ENCODE results near the gene RNFT2. TPM values are rescaled to one million over a fixed set of nuclear protein-coding genes. Genes with fewer than 3 reads are reported as not detected.

Gene RNFT2
- total RNA-seq, 1 donor from 2014 or later: 1.0 TPM

DNA sequence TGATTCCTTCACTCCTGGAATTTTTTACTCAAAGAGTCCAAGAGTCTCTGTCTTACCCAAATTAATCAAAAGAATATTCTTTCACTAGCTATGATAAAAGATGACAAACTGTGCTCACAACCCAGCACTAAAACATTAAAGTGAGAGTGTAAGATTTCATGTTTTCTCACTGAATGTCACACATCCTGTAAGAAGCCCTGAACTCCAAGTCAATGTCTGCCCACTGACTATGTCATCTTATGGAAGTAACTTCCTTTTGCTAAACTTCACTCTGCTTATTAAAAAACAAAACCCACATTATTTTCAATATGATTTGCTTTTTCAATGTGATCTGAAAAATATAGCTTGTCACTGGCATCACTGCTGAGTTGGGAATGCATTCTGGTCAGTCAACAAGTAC lies 15.9 kb upstream of the RNFT2 start:
- no peaks in the 10 kb centered on the region for H3K9me3 ChIP-seq (ENCODE audit: control insufficient read depth in 3 of 3, low read length in 3 of 3)
- no peaks in the 10 kb centered on the region for H3K27me3 ChIP-seq (ENCODE audit: control insufficient read depth in 3 of 3, insufficient read depth in 3 of 3, low read length in 3 of 3)
- H3K4me1 ChIP-seq (ENCODE audit: control insufficient read depth in 3 of 3, insufficient read depth in 3 of 3, low read length in 3 of 3): peaks cover 22 to 31% (median 24%) of the 10 kb centered on the region in 3 donors
- no peak overlapping the region for H3K4me3 ChIP-seq (ENCODE audit: low read length in 3 of 3)
- H3K36me3 ChIP-seq (ENCODE audit: control insufficient read depth in 3 of 3, insufficient read depth in 3 of 3, low read length in 3 of 3): peaks cover 0 to 11% (median 3%) of the 10 kb centered on the region in 3 donors
- H3K9ac ChIP-seq (ENCODE audit: low read depth in 1 of 3, low read length in 3 of 3): no peak overlapping the region
- H3K27ac ChIP-seq (ENCODE audit: low read depth, low read length): no peak overlapping the region

GRCh38 chr12:116726694-116727093 lies 11.4 kb upstream of the RNFT2 start:
- Histone ChIP-seq H3K27me3 (ENCODE audit: control insufficient read depth in 3 of 3, insufficient read depth in 3 of 3, low read length in 3 of 3) (no peaks in the 10 kb centered on the region), H3K27ac (ENCODE audit: low read depth, low read length) (no peak overlapping the region), H3K4me1 (ENCODE audit: control insufficient read depth in 3 of 3, insufficient read depth in 3 of 3, low read length in 3 of 3) (peaks cover 0 to 2% (median 0%) of the 10 kb centered on the region in 3 donors), H3K36me3 (ENCODE audit: control insufficient read depth in 3 of 3, insufficient read depth in 3 of 3, low read length in 3 of 3) (peaks cover 0 to 8% (median 3%) of the 10 kb centered on the region in 3 donors), H3K9me3 (ENCODE audit: control insufficient read depth in 3 of 3, low read length in 3 of 3) (no peaks in the 10 kb centered on the region), H3K9ac (ENCODE audit: low read depth in 1 of 3, low read length in 3 of 3) (no peak overlapping the region), H3K4me3 (ENCODE audit: low read length in 3 of 3) (no peak overlapping the region)

GRCh38 chr12:116727261-116727660 lies 10.9 kb upstream of the RNFT2 start:
- H3K27ac ChIP-seq (ENCODE audit: low read depth, low read length): no peak overlapping the region
- no peak overlapping the region for H3K9ac ChIP-seq (ENCODE audit: low read depth in 1 of 3, low read length in 3 of 3)
- no peak overlapping the region for H3K4me3 ChIP-seq (ENCODE audit: low read length in 3 of 3)
- no peaks in the 10 kb centered on the region for H3K27me3 ChIP-seq (ENCODE audit: control insufficient read depth in 3 of 3, insufficient read depth in 3 of 3, low read length in 3 of 3)
- H3K36me3 ChIP-seq (ENCODE audit: control insufficient read depth in 3 of 3, insufficient read depth in 3 of 3, low read length in 3 of 3): peaks cover 0 to 6% (median 2%) of the 10 kb centered on the region in 3 donors
- H3K4me1 ChIP-seq (ENCODE audit: control insufficient read depth in 3 of 3, insufficient read depth in 3 of 3, low read length in 3 of 3): peaks cover 0 to 2% (median 0%) of the 10 kb centered on the region in 3 donors
- H3K9me3 ChIP-seq (ENCODE audit: control insufficient read depth in 3 of 3, low read length in 3 of 3): no peaks in the 10 kb centered on the region

- no peak overlapping the region for H3K9ac ChIP-seq (ENCODE audit: low read depth in 1 of 3, low read length in 3 of 3)
- H3K4me1 ChIP-seq (ENCODE audit: control insufficient read depth in 3 of 3, insufficient read depth in 3 of 3, low read length in 3 of 3): peaks cover 0 to 2% (median 0%) of the 10 kb centered on the region in 3 donors
- H3K36me3 ChIP-seq (ENCODE audit: control insufficient read depth in 3 of 3, insufficient read depth in 3 of 3, low read length in 3 of 3): peaks cover under 1 to 3% (median 2%) of the 10 kb centered on the region in 3 donors
- H3K4me3 ChIP-seq (ENCODE audit: low read length in 3 of 3): no peak overlapping the region
- no peaks in the 10 kb centered on the region for H3K9me3 ChIP-seq (ENCODE audit: control insufficient read depth in 3 of 3, low read length in 3 of 3)
- no peaks in the 10 kb centered on the region for H3K27me3 ChIP-seq (ENCODE audit: control insufficient read depth in 3 of 3, insufficient read depth in 3 of 3, low read length in 3 of 3)
- no peak overlapping the region for H3K27ac ChIP-seq (ENCODE audit: low read depth, low read length)
Measured at GRCh38 chr12:116727891-116728290, 10.2 kb upstream of the RNFT2 start.

GRCh38 chr12:116731801-116732200 lies 6.3 kb upstream of the RNFT2 start:
- peaks cover 11 to 15% (median 12%) of the 10 kb centered on the region in 3 donors for H3K36me3 ChIP-seq (ENCODE audit: control insufficient read depth in 3 of 3, insufficient read depth in 3 of 3, low read length in 3 of 3)
- no peak overlapping the region for H3K9ac ChIP-seq (ENCODE audit: low read depth in 1 of 3, low read length in 3 of 3)

DNA sequence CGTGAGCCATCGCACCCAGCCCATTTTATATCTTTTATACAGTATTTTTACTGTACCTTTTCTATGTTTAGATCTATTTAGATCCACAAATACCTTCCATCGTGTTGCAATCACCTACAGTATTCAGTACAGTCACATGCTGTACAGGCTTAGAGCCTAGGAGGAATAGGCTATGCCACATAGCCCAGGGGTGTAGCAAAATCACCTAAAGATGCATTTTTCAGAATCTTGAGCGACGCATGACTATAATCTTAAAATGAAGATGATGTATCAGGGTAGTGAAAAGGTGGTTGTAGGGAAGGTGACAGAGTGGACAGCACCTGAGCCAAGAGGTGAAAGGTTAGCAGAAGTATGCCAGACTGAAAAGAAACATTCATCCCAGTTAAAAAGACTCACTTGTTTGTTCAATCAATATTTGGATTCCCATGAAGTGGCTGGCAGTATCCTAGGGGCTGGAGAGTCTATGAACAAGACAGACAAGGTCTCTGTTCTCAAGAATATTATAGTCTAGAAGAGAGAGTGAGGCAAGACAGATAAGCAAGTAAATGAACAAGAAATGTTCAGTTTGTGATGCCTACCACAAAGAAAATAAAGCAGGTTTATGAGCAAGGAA lies 3.9 kb upstream of the RNFT2 start:
- Histone ChIP-seq H3K4me1 (ENCODE audit: control insufficient read depth in 3 of 3, insufficient read depth in 3 of 3, low read length in 3 of 3) (peaks cover 14 to 21% (median 17%) of the 10 kb centered on the region in 3 donors), H3K9me3 (ENCODE audit: control insufficient read depth in 3 of 3, low read length in 3 of 3) (no peaks in the 10 kb centered on the region), H3K9ac (ENCODE audit: low read depth in 1 of 3, low read length in 3 of 3) (no peak overlapping the region), H3K27ac (ENCODE audit: low read depth, low read length) (no peak overlapping the region), H3K27me3 (ENCODE audit: control insufficient read depth in 3 of 3, insufficient read depth in 3 of 3, low read length in 3 of 3) (no peaks in the 10 kb centered on the region), H3K4me3 (ENCODE audit: low read length in 3 of 3) (no peak overlapping the region), H3K36me3 (ENCODE audit: control insufficient read depth in 3 of 3, insufficient read depth in 3 of 3, low read length in 3 of 3) (peaks cover 11 to 15% (median 12%) of the 10 kb centered on the region in 3 donors)

More at GRCh38 chr12:116731801-116732200, 6.3 kb upstream of the RNFT2 start:
- Histone ChIP-seq H3K27ac (ENCODE audit: low read depth, low read length) (no peak overlapping the region), H3K9me3 (ENCODE audit: control insufficient read depth in 3 of 3, low read length in 3 of 3) (no peaks in the 10 kb centered on the region), H3K4me3 (ENCODE audit: low read length in 3 of 3) (no peak overlapping the region), H3K27me3 (ENCODE audit: control insufficient read depth in 3 of 3, insufficient read depth in 3 of 3, low read length in 3 of 3) (no peaks in the 10 kb centered on the region), H3K4me1 (ENCODE audit: control insufficient read depth in 3 of 3, insufficient read depth in 3 of 3, low read length in 3 of 3) (peaks cover 7% of the 10 kb centered on the region in 3 donors)

- no peak overlapping the region for H3K4me3 ChIP-seq (ENCODE audit: low read length in 3 of 3)
- no peaks in the 10 kb centered on the region for H3K9me3 ChIP-seq (ENCODE audit: control insufficient read depth in 3 of 3, low read length in 3 of 3)
- no peaks in the 10 kb centered on the region for H3K27me3 ChIP-seq (ENCODE audit: control insufficient read depth in 3 of 3, insufficient read depth in 3 of 3, low read length in 3 of 3)
- H3K9ac ChIP-seq (ENCODE audit: low read depth in 1 of 3, low read length in 3 of 3): no peak overlapping the region
- peaks cover 14 to 21% (median 17%) of the 10 kb centered on the region in 3 donors for H3K4me1 ChIP-seq (ENCODE audit: control insufficient read depth in 3 of 3, insufficient read depth in 3 of 3, low read length in 3 of 3)
- peaks cover 11 to 15% (median 12%) of the 10 kb centered on the region in 3 donors for H3K36me3 ChIP-seq (ENCODE audit: control insufficient read depth in 3 of 3, insufficient read depth in 3 of 3, low read length in 3 of 3)
- no peak overlapping the region for H3K27ac ChIP-seq (ENCODE audit: low read depth, low read length)
Measured at GRCh38 chr12:116735084-116735483, 3.0 kb upstream of the RNFT2 start.

DNA sequence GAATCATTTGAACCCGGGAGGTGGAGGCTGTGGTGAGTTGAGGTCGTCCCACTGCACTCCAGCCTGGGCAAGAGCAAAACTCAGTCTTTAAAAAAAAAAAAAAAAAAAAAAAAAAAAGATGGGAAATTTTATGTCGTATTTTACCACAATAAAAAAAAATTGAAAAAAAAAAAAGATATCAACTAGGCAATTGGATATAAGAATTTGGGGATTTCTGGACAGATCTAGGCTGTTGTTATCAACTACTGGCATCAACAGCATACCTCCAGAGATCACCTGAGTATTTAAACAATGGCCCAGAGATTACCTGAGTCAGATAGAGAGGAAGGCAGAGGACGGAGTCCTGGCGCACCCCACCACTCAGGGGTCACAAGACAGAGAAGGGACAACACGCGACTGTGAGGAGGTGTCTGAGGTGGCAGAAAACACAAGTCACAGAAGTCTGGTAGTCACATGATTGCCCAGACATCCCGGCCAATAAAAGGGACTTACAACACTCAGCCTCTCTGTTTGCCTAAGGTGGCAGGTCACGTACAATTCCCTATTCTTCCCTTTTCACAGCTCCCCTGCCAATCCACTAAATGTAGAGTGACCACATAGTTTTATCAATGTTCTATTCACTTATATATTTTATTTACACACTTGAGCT lies 2.0 kb upstream of the RNFT2 start:
- H3K9me3 ChIP-seq (ENCODE audit: control insufficient read depth in 3 of 3, low read length in 3 of 3): no peaks in the 10 kb centered on the region
- peaks cover 14 to 21% (median 16%) of the 10 kb centered on the region in 3 donors for H3K4me1 ChIP-seq (ENCODE audit: control insufficient read depth in 3 of 3, insufficient read depth in 3 of 3, low read length in 3 of 3)
- H3K27me3 ChIP-seq (ENCODE audit: control insufficient read depth in 3 of 3, insufficient read depth in 3 of 3, low read length in 3 of 3): no peaks in the 10 kb centered on the region
- H3K36me3 ChIP-seq (ENCODE audit: control insufficient read depth in 3 of 3, insufficient read depth in 3 of 3, low read length in 3 of 3): peaks cover 11 to 15% (median 12%) of the 10 kb centered on the region in 3 donors
- no peak overlapping the region for H3K4me3 ChIP-seq (ENCODE audit: low read length in 3 of 3)
- H3K9ac ChIP-seq (ENCODE audit: low read depth in 1 of 3, low read length in 3 of 3): no peak overlapping the region
- no peak overlapping the region for H3K27ac ChIP-seq (ENCODE audit: low read depth, low read length)

- Histone ChIP-seq H3K27me3 (ENCODE audit: control insufficient read depth in 3 of 3, insufficient read depth in 3 of 3, low read length in 3 of 3) (no peaks in the 10 kb centered on the region), H3K27ac (ENCODE audit: low read depth, low read length) (peak overlapping the region; percentile 40), H3K4me3 (ENCODE audit: low read length in 3 of 3) (peak overlapping the region; percentile 94 to 98 (median 95)), H3K9ac (ENCODE audit: low read depth in 1 of 3, low read length in 3 of 3) (peak overlapping the region; percentile 82 to 92 (median 87)), H3K36me3 (ENCODE audit: control insufficient read depth in 3 of 3, insufficient read depth in 3 of 3, low read length in 3 of 3) (peaks cover 11 to 15% (median 12%) of the 10 kb centered on the region in 3 donors), H3K4me1 (ENCODE audit: control insufficient read depth in 3 of 3, insufficient read depth in 3 of 3, low read length in 3 of 3) (peaks cover 14 to 21% (median 15%) of the 10 kb centered on the region in 3 donors), H3K9me3 (ENCODE audit: control insufficient read depth in 3 of 3, low read length in 3 of 3) (no peaks in the 10 kb centered on the region)
Measured at GRCh38 chr12:116736962-116737773, 947 bp upstream of the RNFT2 start.

Measured in skeletal muscle tissue (tissue), 4 donors.